IPS-18c (cell line): ENCODE results near the gene SLC27A3.
A peak's percentile ranks its signal among the peaks of the same experiment; 100 is the strongest.

Experiments
- H3K4me3 ChIP-seq: 2 replicates; pipeline ENCODE4 v1.7.0; 2013; ENCODE audit warnings: low read depth, mild to moderate bottlenecking, low read length, moderate library complexity; ENCODE audit not compliant: insufficient read depth
- H3K9me3 ChIP-seq: one replicate; pipeline ENCODE4 v1.6.1; 2013; ENCODE audit warnings: mild to moderate bottlenecking, low read length, moderate library complexity; ENCODE audit not compliant: control insufficient read depth, insufficient read depth

SLC27A3 gene

GRCh38 chr1:153791648-153792253 is 16.5 kb downstream of the SLC27A3 start:
- no peak overlapping the region for H3K4me3 ChIP-seq
- no peaks in the 10 kb centered on the region for H3K9me3 ChIP-seq

DNA sequence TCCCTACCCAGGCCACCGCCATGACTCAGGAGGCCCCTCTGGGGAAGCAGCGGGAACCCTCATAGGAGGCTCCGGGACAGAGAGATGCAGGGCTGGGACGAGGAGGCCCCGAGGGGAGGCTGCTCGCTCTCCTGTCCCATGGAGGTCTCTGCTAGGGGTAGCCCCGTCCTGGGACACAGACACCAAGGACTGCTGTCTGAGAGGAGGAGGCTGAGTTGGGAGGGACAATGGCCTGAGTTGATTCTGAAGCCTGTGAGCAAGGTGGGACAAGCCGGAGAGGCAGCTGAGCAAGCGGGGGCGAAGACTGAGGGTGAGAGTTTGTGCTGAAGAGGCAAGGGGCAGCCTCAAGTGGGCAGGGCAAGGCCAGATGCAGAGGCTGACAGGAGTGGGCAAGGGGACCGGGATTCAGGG is 17.4 kb downstream of the SLC27A3 start:
- H3K4me3 ChIP-seq, result no peak overlapping the region
- H3K9me3 ChIP-seq, result no peaks in the 10 kb centered on the region

- Histone ChIP-seq H3K4me3 (peak overlapping the region; percentile 20; the same call in 1 of the 2 replicates), H3K9me3 (no peaks in the 10 kb centered on the region)
Observed at GRCh38 chr1:153793261-153793972, 18.2 kb downstream of the SLC27A3 start.

DNA sequence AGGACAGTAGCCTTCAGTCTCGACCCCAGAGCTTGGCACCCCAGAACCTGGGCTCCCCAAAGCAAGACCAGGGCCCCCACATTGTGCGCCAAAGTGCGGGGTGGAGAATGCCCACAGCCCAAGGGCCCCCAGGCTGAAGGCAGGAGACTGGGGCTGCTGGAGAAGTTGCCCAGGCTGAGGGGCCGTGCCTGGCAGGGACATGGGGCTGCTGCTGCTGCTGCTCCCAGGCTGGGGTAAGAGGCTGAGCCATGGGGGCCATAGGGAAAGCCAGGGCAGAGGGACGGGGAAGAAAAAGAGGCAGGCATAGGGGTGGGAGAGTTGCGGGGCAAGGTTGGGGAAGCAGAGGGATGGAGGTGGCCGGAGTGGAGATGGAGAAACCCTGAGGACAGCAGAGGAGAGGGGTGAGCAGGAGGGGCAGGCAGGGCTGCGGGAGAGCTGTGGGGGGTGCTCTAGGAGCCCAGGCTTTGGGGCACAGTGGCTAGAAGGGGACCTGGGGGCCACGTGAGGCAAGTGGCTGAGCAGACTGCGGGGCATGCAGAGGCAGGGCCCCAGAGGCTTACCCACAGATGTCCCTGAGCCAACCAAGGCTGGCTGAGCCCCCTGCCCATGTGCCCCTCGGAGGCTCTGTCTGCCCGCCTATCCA is 18.9 kb downstream of the SLC27A3 start:
- peak overlapping the region; percentile 20; the same call in 1 of the 2 replicates for H3K4me3 ChIP-seq
- H3K9me3 ChIP-seq, result peaks cover 2% of the 10 kb centered on the region

GRCh38 chr1:153794624-153795329 is 19.6 kb downstream of the SLC27A3 start:
- H3K4me3 ChIP-seq, result peak overlapping the region; percentile 16; the same call in 1 of the 2 replicates
- peaks cover 2% of the 10 kb centered on the region for H3K9me3 ChIP-seq

- H3K9me3 ChIP-seq, result peaks cover 2% of the 10 kb centered on the region
- no peak overlapping the region for H3K4me3 ChIP-seq
Observed at GRCh38 chr1:153795330-153795837, 20.2 kb downstream of the SLC27A3 start.

GRCh38 chr1:153795934-153796785 is 21.0 kb downstream of the SLC27A3 start:
- H3K9me3 ChIP-seq, result peaks cover 2% of the 10 kb centered on the region
- H3K4me3 ChIP-seq, result no peak overlapping the region

GRCh38 chr1:153796786-153797659 is 21.8 kb downstream of the SLC27A3 start:
- peaks cover 2% of the 10 kb centered on the region for H3K9me3 ChIP-seq
- H3K4me3 ChIP-seq, result no peak overlapping the region

DNA sequence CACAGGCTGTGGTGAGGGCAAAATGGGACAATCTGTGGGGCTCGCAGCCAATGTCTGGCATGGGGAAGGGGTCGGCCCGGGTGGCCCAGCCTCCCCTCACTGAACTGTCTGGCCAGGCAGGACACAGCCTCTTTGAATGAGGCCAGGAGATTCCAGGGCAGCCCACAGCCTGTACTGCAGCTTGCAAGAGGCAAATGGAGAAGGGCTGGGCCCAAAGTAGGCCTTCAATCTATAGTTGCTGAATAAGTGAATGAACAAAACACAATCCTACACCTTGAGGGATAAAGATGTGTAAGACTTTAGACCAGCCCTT is 23.2 kb downstream of the SLC27A3 start:
- peaks cover 2% of the 10 kb centered on the region for H3K9me3 ChIP-seq
- H3K4me3 ChIP-seq, result no peak overlapping the region

GRCh38 chr1:153799016-153799415 is 23.8 kb downstream of the SLC27A3 start:
- Histone ChIP-seq H3K4me3 (no peak overlapping the region), H3K9me3 (peaks cover 2% of the 10 kb centered on the region)

GRCh38 chr1:153799566-153800465 is 24.6 kb downstream of the SLC27A3 start:
- Histone ChIP-seq H3K9me3 (peaks cover 2% of the 10 kb centered on the region), H3K4me3 (no peak overlapping the region)

DNA sequence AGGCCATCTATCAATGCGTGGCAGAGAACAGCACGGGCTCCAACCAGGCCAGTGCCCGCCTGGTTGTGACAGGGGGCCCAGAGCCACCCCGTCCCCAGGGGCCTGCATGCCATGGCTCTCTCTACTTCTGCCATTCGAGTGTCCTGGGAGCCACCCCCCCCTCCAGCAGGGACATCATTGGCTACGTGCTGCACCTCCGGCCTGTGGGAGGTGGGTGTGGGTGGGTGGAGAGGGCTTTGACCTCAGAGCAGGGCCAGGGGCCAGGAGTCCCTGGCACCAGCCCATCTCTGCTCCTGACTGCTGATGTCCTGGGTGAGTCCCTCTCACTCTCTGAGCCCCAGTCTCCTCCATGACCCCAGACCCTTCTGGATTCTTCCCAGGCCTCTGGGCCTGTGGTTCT is 25.3 kb downstream of the SLC27A3 start:
- Histone ChIP-seq H3K4me3 (no peak overlapping the region), H3K9me3 (peaks cover 2% of the 10 kb centered on the region)

- Histone ChIP-seq H3K4me3 (no peak overlapping the region), H3K9me3 (peaks cover 2% of the 10 kb centered on the region)
Observed at GRCh38 chr1:153801028-153801625, 25.9 kb downstream of the SLC27A3 start.

DNA sequence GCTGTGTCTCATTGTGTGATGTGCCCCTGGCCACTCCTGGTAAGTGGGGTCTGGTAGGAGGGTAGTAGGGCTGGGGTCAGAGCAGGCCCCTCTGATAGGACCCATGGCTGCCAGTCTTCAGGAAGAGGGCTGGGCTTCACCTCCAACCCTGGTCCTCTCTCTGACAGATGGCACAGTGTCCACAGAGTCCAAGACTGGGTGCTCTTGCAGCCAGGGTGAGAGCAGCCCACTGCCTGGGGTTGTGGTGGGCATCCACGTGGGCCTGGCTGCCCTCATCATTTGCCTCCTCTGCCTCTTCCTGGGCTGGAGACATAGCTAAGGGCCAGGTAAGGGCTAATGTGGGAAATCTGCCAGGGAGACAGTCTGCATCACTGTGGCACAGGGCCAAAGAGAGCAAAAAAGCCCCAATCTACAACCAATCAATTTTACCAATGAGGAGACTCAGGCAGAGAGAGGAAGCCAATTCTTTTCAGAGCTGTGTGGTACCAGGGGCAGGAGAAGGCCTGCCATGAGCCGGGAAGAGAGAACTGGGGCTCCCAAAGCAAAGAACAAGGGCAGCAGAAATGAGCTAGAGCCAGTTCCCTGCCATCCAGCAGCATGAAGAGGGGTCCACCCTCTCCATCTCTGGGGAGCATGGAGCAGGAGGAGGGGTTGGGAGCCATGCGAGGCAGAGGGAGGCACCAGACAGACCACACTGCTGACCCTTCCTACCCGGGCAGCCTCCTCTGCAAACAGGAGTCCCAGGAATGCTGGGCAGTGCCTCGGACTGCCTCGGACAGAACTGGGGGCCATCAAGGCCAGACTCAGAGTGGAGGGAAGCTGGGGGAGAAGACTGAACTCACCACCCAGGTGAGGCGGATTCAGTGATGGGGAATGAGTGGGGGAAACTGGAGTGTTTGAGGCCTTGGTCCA is 26.8 kb downstream of the SLC27A3 start:
- peaks cover 2% of the 10 kb centered on the region for H3K9me3 ChIP-seq
- no peak overlapping the region for H3K4me3 ChIP-seq
